K562 (cell line): ENCODE results near the gene LMO2. TPM values are rescaled to one million over a fixed set of nuclear protein-coding genes. Genes with fewer than 3 reads are reported as not detected.
A peak's percentile ranks its signal among the peaks of the same experiment; 100 is the strongest.

Experiments
- ATAC-seq: fragments of 200-7000 bp; cut with Tn5 transposase; 3 replicates; pipeline ENCODE4 v1.9.1; 2020; ENCODE audit warnings: moderate library complexity
- BruUV-seq: library from RNA; stranded (reverse); fragments of 400-500 nt; replicated peaks from 2 replicates; lab custom pipeline; 2021; lab: Mats Ljungman, UMichigan
- CTCF ChIA-PET: fragments of 300-600 bp; formaldehyde crosslinking; extraction: SDS; loops from one replicate; lab custom pipeline; 2021; ENCODE audit warnings: low intra/inter-chr PET ratio; lab: Yijun Ruan, JAX
- POLR2A ChIA-PET: fragments of 300-600, 350-650 bp; sonication (Branson Sonifier 250); formaldehyde crosslinking; extraction: SDS; loops from one replicate; lab custom pipeline; 2021; ENCODE audit warnings: antibody characterized with exemption, inconsistent platforms; lab: Yijun Ruan, JAX
- DNase-seq, 4 experiments: peaks; one replicate each; pipeline versions ENCODE4 v3.0.0 to v3.0.0-alpha.2; 2011 to 2018; ENCODE audit warnings: low spot score in 3 of 4, mixed read lengths in 3 of 4; ENCODE audit errors: extremely low read depth in 1 of 4
- FAIRE-seq: peaks from 2 replicates; lab custom pipeline; 2011; peaks lifted over from hg19 to GRCh38; lab: Jason Lieb, UNC
- H2AFZ ChIP-seq: 2 replicates; pipeline ENCODE4 v1.6.0; 2011; ENCODE audit warnings: low read depth, low read length, control low read depth, inconsistent platforms
- H3K27ac ChIP-seq: fragments of 200-600 bp; 3 replicates; pipeline ENCODE4 v1.8.0; 2011; ENCODE audit warnings: low read depth, mild to moderate bottlenecking, control low read depth, inconsistent platforms, low read length, moderate library complexity, mixed read lengths; ENCODE audit errors: extremely low read depth
- H3K27me3 ChIP-seq, 2 experiments: fragments of 300-600 bp in 1 of 2; 2 replicates in 1 of 2; 3 replicates in 1 of 2; pipeline versions ENCODE4 v1.6.0 to v1.8.0; 2011; ENCODE audit warnings: inconsistent platforms in 2 of 2, low read length in 2 of 2, mild to moderate bottlenecking in 1 of 2, mixed read lengths in 1 of 2, moderate library complexity in 1 of 2; ENCODE audit not compliant: control insufficient read depth in 2 of 2, insufficient read depth in 2 of 2
- H3K36me3 ChIP-seq: fragments of 300-600 bp; 3 replicates; pipeline ENCODE4 v1.8.0; 2011; ENCODE audit warnings: mild to moderate bottlenecking, low read length, inconsistent platforms; ENCODE audit not compliant: control insufficient read depth, insufficient read depth
- H3K4me1 ChIP-seq, 2 experiments: fragments of 200-600 bp in 1 of 2; replicated peaks in 1 of 2; 2 replicates in 1 of 2; 3 replicates in 1 of 2; pipeline versions ENCODE4 v1.5.1 to v1.8.0; 2011; ENCODE audit warnings: inconsistent platforms in 2 of 2, low read length in 2 of 2, mild to moderate bottlenecking in 1 of 2, mixed read lengths in 1 of 2, moderate library complexity in 1 of 2; ENCODE audit not compliant: control insufficient read depth in 2 of 2, insufficient read depth in 2 of 2
- H3K4me2 ChIP-seq: 2 replicates; pipeline ENCODE4 v1.6.1; 2011; ENCODE audit warnings: low read length, control low read depth, inconsistent platforms, mixed read lengths; ENCODE audit not compliant: insufficient read depth
- H3K4me3 ChIP-seq: fragments of 200-600 bp; sonication (generic), shearing (Covaris generic); 2 replicates; pipeline ENCODE4 v1.5.1; 2016; ENCODE audit warnings: control low read depth, inconsistent platforms
- H3K79me2 ChIP-seq: fragments of 200-600 bp; 3 replicates; pipeline ENCODE4 v1.8.0; 2011; ENCODE audit warnings: low read length, inconsistent platforms; ENCODE audit not compliant: control insufficient read depth, insufficient read depth
- H3K9ac ChIP-seq, 2 experiments: 2 replicates each; pipeline versions ENCODE4 v1.6.0 to v1.6.1; 2011; ENCODE audit warnings: low read depth in 2 of 2, low read length in 2 of 2, control low read depth in 1 of 2, inconsistent platforms in 1 of 2, mild to moderate bottlenecking in 1 of 2, mixed read lengths in 1 of 2; ENCODE audit not compliant: insufficient read depth in 1 of 2
- H3K9me1 ChIP-seq: one replicate; pipeline ENCODE4 v1.6.0; 2011; ENCODE audit warnings: inconsistent platforms, mild to moderate bottlenecking, low read length, moderate library complexity; ENCODE audit not compliant: control insufficient read depth, insufficient read depth
- H3K9me3 ChIP-seq: replicated peaks from 2 replicates; pipeline ENCODE4 v1.5.1; 2011; ENCODE audit warnings: low read depth, low read length, inconsistent platforms; ENCODE audit not compliant: control insufficient read depth, insufficient read depth
- H4K20me1 ChIP-seq: replicated peaks from 2 replicates; pipeline ENCODE4 v1.6.1; 2011; ENCODE audit warnings: low read length, inconsistent platforms, mixed read lengths; ENCODE audit not compliant: control insufficient read depth, insufficient read depth
- DEAF1 ChIP-seq: fragments of 450-650 bp; formaldehyde crosslinking; IDR thresholded peaks from 2 replicates; pipeline ENCODE4 v1.4.0; 2020; ENCODE audit warnings: mild to moderate bottlenecking, moderate library complexity
- HDAC1 ChIP-seq, 2 experiments: fragments of 450-650 bp; IDR thresholded peaks; 2 replicates each; pipeline ENCODE4 v1.6.1; 2016 to 2017; ENCODE audit warnings: inconsistent platforms in 1 of 2, mild to moderate bottlenecking in 1 of 2, moderate library complexity in 1 of 2
- MCM2 ChIP-seq: fragments of 450-650 bp; IDR thresholded peaks from 2 replicates; pipeline ENCODE4 v1.6.1; 2017; ENCODE audit warnings: low read depth, mild to moderate bottlenecking
- MITF ChIP-seq: IDR thresholded peaks from 2 replicates; pipeline ENCODE4 v1.6.1; 2014; ENCODE audit warnings: antibody characterized with exemption
- REST ChIP-seq, 2 experiments: fragments of 450-650 bp; formaldehyde crosslinking in 1 of 2; IDR thresholded peaks; 2 replicates each; pipeline versions ENCODE4 v1.4.0 to v1.6.1; 2014 to 2020; ENCODE audit warnings: mild to moderate bottlenecking in 2 of 2, borderline replicate concordance in 1 of 2, low read depth in 1 of 2
- WGBS: fragments of 100-300 bp; shearing (Covaris generic); methylation state at CpG from one replicate; pipeline ENCODE4 v1.1.6; 2016; ENCODE audit warnings: low coverage, mixed read lengths; ENCODE audit not compliant: insufficient coverage; ENCODE audit errors: missing lambda C conversion rate; 5-methylcytosine and 5-hydroxymethylcytosine counted together
- in situ Hi-C: fragments of 300-500 bp; cut with MboI; formaldehyde crosslinking; loops from 4 replicates; pipeline ENCODE4 v1.15.0; 2018; ENCODE audit warnings: inconsistent platforms, mixed read lengths
- intact Hi-C: fragments of 100-400 bp; cut with micrococcal nuclease; formaldehyde crosslinking; loops from 2 replicates; pipeline ENCODE4 v1.14.2; 2022
- polyA plus RNA-seq, 8 experiments: library from polyadenylated mRNA; depleted of rRNA in 4 of 8; stranded (reverse) in 5 of 8; unstranded in 3 of 8; fragments of >200 nt; fragmentation: Nextera tagmentation in 2 of 8; fragmentation: Illumina TruSeq in 1 of 8; extraction: Ambion mirVana in 2 of 8; extraction: Trizol in 1 of 8; gene quantifications; 2 replicates each; pipeline versions ENCODE4 v1.2.1 to v1.2.3, GENCODE V29; 2011 to 2014; ENCODE audit warnings: inconsistent platforms in 1 of 8, missing spikeins in 1 of 8
- total RNA-seq, 7 experiments: library from RNA; depleted of rRNA in 6 of 7; stranded (reverse); fragments of >200 nt in 6 of 7; fragmentation: Illumina TruSeq in 2 of 7; extraction: Trizol in 2 of 7; gene quantifications; 2 replicates each; pipeline versions ENCODE4 v1.2.1 to v1.2.3, GENCODE V29; 2011 to 2021; ENCODE audit warnings: low replicate concordance in 1 of 7
- TF ChIP-seq, protein P1 (sequence below): fragments of 450-650 bp; formaldehyde crosslinking; conservative IDR thresholded peaks from 2 replicates; pipeline ENCODE4 v1.4.0; 2022; ENCODE audit warnings: mild to moderate bottlenecking, missing genetic modification characterization
- TF ChIP-seq, protein P2 (sequence below): fragments of 450-650 bp; formaldehyde crosslinking; IDR thresholded peaks from 2 replicates; pipeline ENCODE4 v1.4.0; 2020; ENCODE audit warnings: mild to moderate bottlenecking, moderate library complexity

Gene LMO2
- total and polyA plus RNA-seq, 9 of the 15 experiments (the other 6 are each of a cell fraction or from before 2014, with no cell fraction given): 6.9 to 126 (median 91.5) TPM

GRCh38 chr11:33923626-33924025, 31.8 kb upstream of the LMO2 start:
- Histone ChIP-seq H3K4me3 (no peak overlapping the region), H3K9ac (no peak overlapping the region), H3K9me1 (no peaks in the 10 kb centered on the region), H3K36me3 (no peaks in the 10 kb centered on the region), H3K27me3 (no peaks in the 10 kb centered on the region), H2AFZ (peak overlapping the region; percentile 58; the same call in 1 of the 2 replicates), H3K79me2 (no peaks in the 10 kb centered on the region), H3K4me2 (no peak overlapping the region), H4K20me1 (no peaks in the 10 kb centered on the region), H3K9me3 (no peaks in the 10 kb centered on the region), H3K4me1 (peaks cover 4 to 22% of the 10 kb centered on the region in 2 experiments; a peak in 3 of 5 replicates), H3K27ac (no peak overlapping the region)
- ATAC-seq (no peak), DNase-seq (no peak), FAIRE-seq (no peak)
- in situ Hi-C loops (no loop called here), intact Hi-C loops (no loop called here)
- CTCF ChIA-PET: no interaction called here
- POLR2A ChIA-PET: interaction anchor here (0.5 to 2.0 kb wide), 6 partner anchors 9 to 32 kb away, joined by 3 to 10 read pairs (median 4); partner anchors contain the start of gene LMO2
- 87% methylated on average over 2 of the region's 2 CpGs for WGBS
- no TSS peak for BruUV-seq
- TF ChIP-seq, protein P1, sequence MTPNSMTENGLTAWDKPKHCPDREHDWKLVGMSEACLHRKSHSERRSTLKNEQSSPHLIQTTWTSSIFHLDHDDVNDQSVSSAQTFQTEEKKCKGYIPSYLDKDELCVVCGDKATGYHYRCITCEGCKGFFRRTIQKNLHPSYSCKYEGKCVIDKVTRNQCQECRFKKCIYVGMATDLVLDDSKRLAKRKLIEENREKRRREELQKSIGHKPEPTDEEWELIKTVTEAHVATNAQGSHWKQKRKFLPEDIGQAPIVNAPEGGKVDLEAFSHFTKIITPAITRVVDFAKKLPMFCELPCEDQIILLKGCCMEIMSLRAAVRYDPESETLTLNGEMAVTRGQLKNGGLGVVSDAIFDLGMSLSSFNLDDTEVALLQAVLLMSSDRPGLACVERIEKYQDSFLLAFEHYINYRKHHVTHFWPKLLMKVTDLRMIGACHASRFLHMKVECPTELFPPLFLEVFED (CRISPR knock-in tag): no peak
- TF ChIP-seq, protein P2, sequence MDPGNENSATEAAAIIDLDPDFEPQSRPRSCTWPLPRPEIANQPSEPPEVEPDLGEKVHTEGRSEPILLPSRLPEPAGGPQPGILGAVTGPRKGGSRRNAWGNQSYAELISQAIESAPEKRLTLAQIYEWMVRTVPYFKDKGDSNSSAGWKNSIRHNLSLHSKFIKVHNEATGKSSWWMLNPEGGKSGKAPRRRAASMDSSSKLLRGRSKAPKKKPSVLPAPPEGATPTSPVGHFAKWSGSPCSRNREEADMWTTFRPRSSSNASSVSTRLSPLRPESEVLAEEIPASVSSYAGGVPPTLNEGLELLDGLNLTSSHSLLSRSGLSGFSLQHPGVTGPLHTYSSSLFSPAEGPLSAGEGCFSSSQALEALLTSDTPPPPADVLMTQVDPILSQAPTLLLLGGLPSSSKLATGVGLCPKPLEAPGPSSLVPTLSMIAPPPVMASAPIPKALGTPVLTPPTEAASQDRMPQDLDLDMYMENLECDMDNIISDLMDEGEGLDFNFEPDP (CRISPR knock-in tag): no peak
- TF ChIP-seq REST (IDR thresholded peaks at IDR 0.05; ENCODE audit: borderline replicate concordance): no peak
- TF ChIP-seq REST (CRISPR knock-in tag; IDR thresholded peaks at IDR 0.05; ENCODE audit: low read depth): no peak
- TF ChIP-seq MCM2: no peak
- no peak for TF ChIP-seq HDAC1 (IDR thresholded peaks at IDR 0.05)
- no peak for TF ChIP-seq MITF
- TF ChIP-seq DEAF1: no peak
